SK-N-SH (cell line): ENCODE results near the gene SNED1. TPM values are rescaled to one million over a fixed set of nuclear protein-coding genes. Genes with fewer than 3 reads are reported as not detected.

Source experiments
- CTCF ChIA-PET: fragments of 300-600, 350-600 bp; formaldehyde crosslinking; extraction: SDS; loops from one replicate; lab custom pipeline; 2021; lab: Yijun Ruan, JAX
- POLR2A ChIA-PET: fragments of 350-600 bp; sonication (Branson Sonifier 250); formaldehyde crosslinking; extraction: SDS; loops from one replicate; lab custom pipeline; 2020; ENCODE audit warnings: antibody characterized with exemption, inconsistent platforms; lab: Yijun Ruan, JAX
- DNase-seq: peaks from one replicate; pipeline ENCODE4 v3.0.0; 2012
- H2AFZ ChIP-seq: fragments of 200-600 bp; sonication (generic); 2 replicates; pipeline ENCODE4 v1.8.1; 2016; ENCODE audit warnings: antibody characterized with exemption, mild to moderate bottlenecking, low read depth
- H3F3A ChIP-seq: fragments of 200-600 bp; sonication (generic); replicated peaks from 2 replicates; pipeline ENCODE3; 2016; ENCODE audit warnings: antibody characterized with exemption, mild to moderate bottlenecking; ENCODE audit not compliant: insufficient read depth
- H3K27ac ChIP-seq, 2 experiments: fragments of 200-500 bp in 1 of 2; fragments of 200-600 bp in 1 of 2; sonication (Bioruptor generic) in 1 of 2; sonication (generic), shearing (Covaris generic) in 1 of 2; 2 replicates each; pipeline versions ENCODE4 v1.5.1 to v1.6.1; 2014 to 2016; ENCODE audit warnings: low read depth in 2 of 2, inconsistent platforms in 1 of 2, low read length in 1 of 2, mild to moderate bottlenecking in 1 of 2, mixed read lengths in 1 of 2
- H3K27me3 ChIP-seq: fragments of 200-600 bp; sonication (generic), shearing (Covaris generic); 2 replicates; pipeline ENCODE4 v1.6.1; 2016; ENCODE audit warnings: mixed run types; ENCODE audit not compliant: insufficient read depth
- H3K36me3 ChIP-seq, 2 experiments: fragments of 200-500 bp in 1 of 2; fragments of 200-600 bp in 1 of 2; sonication (Bioruptor generic) in 1 of 2; sonication (generic) in 1 of 2; replicated peaks in 1 of 2; 2 replicates each; pipeline versions ENCODE3 to v1.5.1; 2014 to 2016; ENCODE audit warnings: low read length in 1 of 2, mild to moderate bottlenecking in 1 of 2; ENCODE audit not compliant: insufficient read depth in 2 of 2, control insufficient read depth in 1 of 2
- H3K4me1 ChIP-seq, 2 experiments: fragments of 200-500 bp in 1 of 2; fragments of 200-600 bp in 1 of 2; sonication (Bioruptor generic) in 1 of 2; sonication (generic), shearing (Covaris generic) in 1 of 2; 2 replicates each; pipeline versions ENCODE4 v1.5.1 to v1.6.1; 2014 to 2016; ENCODE audit warnings: low read depth in 1 of 2, low read length in 1 of 2, mixed run types in 1 of 2; ENCODE audit not compliant: insufficient read depth in 2 of 2, control insufficient read depth in 1 of 2
- H3K4me2 ChIP-seq: fragments of 200-600 bp; sonication (generic), shearing (Covaris generic); 2 replicates; pipeline ENCODE4 v1.6.1; 2017; ENCODE audit warnings: mixed run types
- H3K4me3 ChIP-seq, 2 experiments: fragments of 200-500 bp in 1 of 2; fragments of 200-600 bp in 1 of 2; sonication (Bioruptor generic) in 1 of 2; sonication (generic), shearing (Covaris generic) in 1 of 2; 2 replicates each; pipeline versions ENCODE4 v1.5.1 to v1.8.1; 2014 to 2016; ENCODE audit warnings: low read depth in 2 of 2, inconsistent platforms in 1 of 2, low read length in 1 of 2, mild to moderate bottlenecking in 1 of 2, mixed read lengths in 1 of 2, moderate library complexity in 1 of 2
- H3K79me2 ChIP-seq: fragments of 200-600 bp; sonication (generic); 2 replicates; pipeline ENCODE4 v1.8.1; 2017; ENCODE audit warnings: mild to moderate bottlenecking; ENCODE audit not compliant: insufficient read depth
- H3K9ac ChIP-seq: fragments of 200-600 bp; sonication (generic); 2 replicates; pipeline ENCODE4 v1.6.1; 2017; ENCODE audit warnings: mixed run types
- H3K9me2 ChIP-seq: fragments of 200-600 bp; sonication (generic); 2 replicates; pipeline ENCODE4 v1.6.1; 2017; ENCODE audit warnings: mixed run types
- H3K9me3 ChIP-seq: fragments of 200-600 bp; sonication (generic); 2 replicates; pipeline ENCODE4 v1.6.1; 2017; ENCODE audit warnings: mixed run types, mild to moderate bottlenecking, moderate library complexity
- H4K20me1 ChIP-seq: fragments of 200-600 bp; sonication (generic); 2 replicates; pipeline ENCODE4 v1.6.1; 2017; ENCODE audit warnings: mild to moderate bottlenecking, mixed run types; ENCODE audit not compliant: insufficient read depth
- CHD2 ChIP-seq: fragments of 150-350 bp; IDR thresholded peaks from 2 replicates; pipeline ENCODE4 v1.6.1; 2018; ENCODE audit warnings: low read length; ENCODE audit not compliant: partially characterized antibody
- EP300 ChIP-seq, 2 experiments: IDR thresholded peaks; 2 replicates each; pipeline versions ENCODE4 v1.4.0 to v1.6.1; 2012; ENCODE audit warnings: borderline replicate concordance in 1 of 2, low read depth in 1 of 2, low read length in 1 of 2
- EZH2phosphoT487 ChIP-seq: fragments of 200-600 bp; sonication (generic); IDR thresholded peaks from 2 replicates; pipeline ENCODE4 v1.6.1; 2017; ENCODE audit warnings: low read depth, mixed run types, mild to moderate bottlenecking, antibody characterized with exemption, moderate library complexity, borderline replicate concordance
- FOXJ3 ChIP-seq: sonication (generic); formaldehyde crosslinking; IDR thresholded peaks from 2 replicates; pipeline ENCODE4 v1.5.1; 2020; ENCODE audit warnings: mild to moderate bottlenecking, missing genetic modification reagents
- JUND ChIP-seq: IDR thresholded peaks from 2 replicates; pipeline ENCODE4 v1.4.0; 2012
- MEF2A ChIP-seq: IDR thresholded peaks from 2 replicates; pipeline ENCODE4 v1.4.0; 2012; ENCODE audit warnings: low read depth, borderline replicate concordance
- MXI1 ChIP-seq: IDR thresholded peaks from 2 replicates; pipeline ENCODE4 v1.6.1; 2012; ENCODE audit warnings: mild to moderate bottlenecking, low read depth, low read length, improper control_type of control experiment
- NFIC ChIP-seq: IDR thresholded peaks from 2 replicates; pipeline ENCODE4 v1.4.0; 2012; ENCODE audit warnings: borderline replicate concordance
- POLR2AphosphoS5 ChIP-seq: IDR thresholded peaks from 2 replicates; pipeline ENCODE4 v1.6.1; 2012; ENCODE audit warnings: low read depth, low read length
- RCOR1 ChIP-seq: fragments of 150-350 bp; IDR thresholded peaks from 2 replicates; pipeline ENCODE4 v1.6.1; 2017; ENCODE audit warnings: antibody characterized with exemption, low read length
- REST ChIP-seq: IDR thresholded peaks from 2 replicates; pipeline ENCODE4 v1.6.1; 2012; ENCODE audit warnings: mild to moderate bottlenecking, low read depth, low read length, moderate library complexity
- SIN3A ChIP-seq: IDR thresholded peaks from 2 replicates; pipeline ENCODE4 v1.6.1; 2012; ENCODE audit warnings: low read depth, mild to moderate bottlenecking, low read length, moderate library complexity, borderline replicate concordance
- SMC3 ChIP-seq: IDR thresholded peaks from 2 replicates; pipeline ENCODE4 v1.6.1; 2012; ENCODE audit warnings: low read depth, low read length, improper control_type of control experiment
- TAF1 ChIP-seq: IDR thresholded peaks from 2 replicates; pipeline ENCODE4 v1.6.1; 2012; ENCODE audit warnings: low read depth, mild to moderate bottlenecking, low read length, moderate library complexity, borderline replicate concordance
- TEAD4 ChIP-seq: IDR thresholded peaks from 2 replicates; pipeline ENCODE4 v1.4.0; 2012; ENCODE audit warnings: mild to moderate bottlenecking, borderline replicate concordance; ENCODE audit not compliant: insufficient read depth
- YY1 ChIP-seq: IDR thresholded peaks from 2 replicates; pipeline ENCODE4 v1.4.0; 2012; ENCODE audit warnings: low read depth, mild to moderate bottlenecking
- WGBS: methylation state at CpG from one replicate; pipeline ENCODE4 v1.1.6; 2017; ENCODE audit warnings: low lambda C conversion rate; 5-methylcytosine and 5-hydroxymethylcytosine counted together
- polyA plus RNA-seq, 3 experiments: library from polyadenylated mRNA; depleted of rRNA; stranded (reverse); fragments of >200 nt; gene quantifications; 2 replicates each; pipeline ENCODE4 v1.2.3, GENCODE V29; 2012
- TF ChIP-seq, protein P1 (sequence below): fragments of 150-350 bp; IDR thresholded peaks from 2 replicates; pipeline ENCODE4 v1.6.1; 2016; ENCODE audit warnings: mild to moderate bottlenecking, low read depth, low read length
- TF ChIP-seq, protein P2 (sequence below): IDR thresholded peaks from 2 replicates; pipeline ENCODE4 v1.4.0; 2012; ENCODE audit warnings: low read depth
- TF ChIP-seq, protein P3 (sequence below): fragments of 200-600 bp; sonication (generic); IDR thresholded peaks from 2 replicates; pipeline ENCODE4 v1.6.1; 2017; ENCODE audit warnings: antibody characterized with exemption, mild to moderate bottlenecking, moderate library complexity
- TF ChIP-seq, protein P4 (sequence below): IDR thresholded peaks from 2 replicates; pipeline ENCODE4 v1.4.0; 2012; ENCODE audit warnings: low read depth, borderline replicate concordance

Gene SNED1
- polyA plus RNA-seq, 1 of the 3 experiments (the other 2 are of a cell fraction), result 0.03 TPM

GRCh38 chr2:241139531-241140444 lies 141.4 kb downstream of the SNED1 start:
- ChIA-PET POLR2A (no interaction called here), CTCF (interaction anchor here (0.9 kb wide), 1 partner anchor 225 kb away, joined by 3 read pairs; no protein-coding TSS in a partner anchor)
- 94% methylated on average over 16 of the region's 24 CpGs for WGBS

More at GRCh38 chr2:241139531-241140444, 141.4 kb downstream of the SNED1 start:
- Histone ChIP-seq H3K9me2 (no peaks in the 10 kb centered on the region), H3K27me3 (no peaks in the 10 kb centered on the region), H3K79me2 (no peaks in the 10 kb centered on the region), H3F3A (no peaks in the 10 kb centered on the region), H3K27ac (no peak overlapping the region), H3K4me2 (no peak overlapping the region), H3K9me3 (no peaks in the 10 kb centered on the region), H4K20me1 (no peaks in the 10 kb centered on the region), H3K4me1 (no peaks in the 10 kb centered on the region), H2AFZ (no peak overlapping the region), H3K9ac (no peak overlapping the region), H3K36me3 (no peaks in the 10 kb centered on the region), H3K4me3 (no peak overlapping the region)
- DNase-seq, result no peak
- TF ChIP-seq EZH2phosphoT487 (no peak), REST (no peak), POLR2AphosphoS5 (no peak), TEAD4 (no peak), CHD2 (no peak), MXI1 (no peak), SIN3A (no peak), MEF2A (no peak), TAF1 (no peak), NFIC (no peak), RCOR1 (no peak), SMC3 (no peak), FOXJ3 (no peak), YY1 (no peak), JUND (no peak), EP300 (IDR thresholded peaks at IDR 0.05; ENCODE audit: borderline replicate concordance in 1 of 2, low read depth in 1 of 2, low read length in 1 of 2) (no peak)
- TF ChIP-seq, protein P1, sequence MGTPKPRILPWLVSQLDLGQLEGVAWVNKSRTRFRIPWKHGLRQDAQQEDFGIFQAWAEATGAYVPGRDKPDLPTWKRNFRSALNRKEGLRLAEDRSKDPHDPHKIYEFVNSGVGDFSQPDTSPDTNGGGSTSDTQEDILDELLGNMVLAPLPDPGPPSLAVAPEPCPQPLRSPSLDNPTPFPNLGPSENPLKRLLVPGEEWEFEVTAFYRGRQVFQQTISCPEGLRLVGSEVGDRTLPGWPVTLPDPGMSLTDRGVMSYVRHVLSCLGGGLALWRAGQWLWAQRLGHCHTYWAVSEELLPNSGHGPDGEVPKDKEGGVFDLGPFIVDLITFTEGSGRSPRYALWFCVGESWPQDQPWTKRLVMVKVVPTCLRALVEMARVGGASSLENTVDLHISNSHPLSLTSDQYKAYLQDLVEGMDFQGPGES, result no peak
- TF ChIP-seq, protein P2, sequence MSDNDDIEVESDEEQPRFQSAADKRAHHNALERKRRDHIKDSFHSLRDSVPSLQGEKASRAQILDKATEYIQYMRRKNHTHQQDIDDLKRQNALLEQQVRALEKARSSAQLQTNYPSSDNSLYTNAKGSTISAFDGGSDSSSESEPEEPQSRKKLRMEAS, result no peak
- TF ChIP-seq, protein P3, sequence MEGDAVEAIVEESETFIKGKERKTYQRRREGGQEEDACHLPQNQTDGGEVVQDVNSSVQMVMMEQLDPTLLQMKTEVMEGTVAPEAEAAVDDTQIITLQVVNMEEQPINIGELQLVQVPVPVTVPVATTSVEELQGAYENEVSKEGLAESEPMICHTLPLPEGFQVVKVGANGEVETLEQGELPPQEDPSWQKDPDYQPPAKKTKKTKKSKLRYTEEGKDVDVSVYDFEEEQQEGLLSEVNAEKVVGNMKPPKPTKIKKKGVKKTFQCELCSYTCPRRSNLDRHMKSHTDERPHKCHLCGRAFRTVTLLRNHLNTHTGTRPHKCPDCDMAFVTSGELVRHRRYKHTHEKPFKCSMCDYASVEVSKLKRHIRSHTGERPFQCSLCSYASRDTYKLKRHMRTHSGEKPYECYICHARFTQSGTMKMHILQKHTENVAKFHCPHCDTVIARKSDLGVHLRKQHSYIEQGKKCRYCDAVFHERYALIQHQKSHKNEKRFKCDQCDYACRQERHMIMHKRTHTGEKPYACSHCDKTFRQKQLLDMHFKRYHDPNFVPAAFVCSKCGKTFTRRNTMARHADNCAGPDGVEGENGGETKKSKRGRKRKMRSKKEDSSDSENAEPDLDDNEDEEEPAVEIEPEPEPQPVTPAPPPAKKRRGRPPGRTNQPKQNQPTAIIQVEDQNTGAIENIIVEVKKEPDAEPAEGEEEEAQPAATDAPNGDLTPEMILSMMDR, result no peak
- TF ChIP-seq, protein P4, sequence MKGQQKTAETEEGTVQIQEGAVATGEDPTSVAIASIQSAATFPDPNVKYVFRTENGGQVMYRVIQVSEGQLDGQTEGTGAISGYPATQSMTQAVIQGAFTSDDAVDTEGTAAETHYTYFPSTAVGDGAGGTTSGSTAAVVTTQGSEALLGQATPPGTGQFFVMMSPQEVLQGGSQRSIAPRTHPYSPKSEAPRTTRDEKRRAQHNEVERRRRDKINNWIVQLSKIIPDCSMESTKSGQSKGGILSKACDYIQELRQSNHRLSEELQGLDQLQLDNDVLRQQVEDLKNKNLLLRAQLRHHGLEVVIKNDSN, result no peak
